ENCODE data around the gene TAP2.

- TF ChIP-seq POLR2A (IDR thresholded peaks at IDR 0.05; ENCODE audit: low read depth, low read length): no peak
- TF ChIP-seq POLR2AphosphoS5 (IDR thresholded peaks at IDR 0.05; ENCODE audit: low read depth, low read length): no peak
- TF ChIP-seq TAF1 (IDR thresholded peaks at IDR 0.05; ENCODE audit: borderline replicate concordance, low read depth, low read length): no peak
These were observed 38.1 kb upstream of the TAP2 start for GRCh38 chr6:32876603-32877002.

Data from GM12892 (cell line).